ENCODE results near the gene TPPP.
A peak's percentile ranks its signal among the peaks of the same experiment; 100 is the strongest.

The TPPP gene

DNA sequence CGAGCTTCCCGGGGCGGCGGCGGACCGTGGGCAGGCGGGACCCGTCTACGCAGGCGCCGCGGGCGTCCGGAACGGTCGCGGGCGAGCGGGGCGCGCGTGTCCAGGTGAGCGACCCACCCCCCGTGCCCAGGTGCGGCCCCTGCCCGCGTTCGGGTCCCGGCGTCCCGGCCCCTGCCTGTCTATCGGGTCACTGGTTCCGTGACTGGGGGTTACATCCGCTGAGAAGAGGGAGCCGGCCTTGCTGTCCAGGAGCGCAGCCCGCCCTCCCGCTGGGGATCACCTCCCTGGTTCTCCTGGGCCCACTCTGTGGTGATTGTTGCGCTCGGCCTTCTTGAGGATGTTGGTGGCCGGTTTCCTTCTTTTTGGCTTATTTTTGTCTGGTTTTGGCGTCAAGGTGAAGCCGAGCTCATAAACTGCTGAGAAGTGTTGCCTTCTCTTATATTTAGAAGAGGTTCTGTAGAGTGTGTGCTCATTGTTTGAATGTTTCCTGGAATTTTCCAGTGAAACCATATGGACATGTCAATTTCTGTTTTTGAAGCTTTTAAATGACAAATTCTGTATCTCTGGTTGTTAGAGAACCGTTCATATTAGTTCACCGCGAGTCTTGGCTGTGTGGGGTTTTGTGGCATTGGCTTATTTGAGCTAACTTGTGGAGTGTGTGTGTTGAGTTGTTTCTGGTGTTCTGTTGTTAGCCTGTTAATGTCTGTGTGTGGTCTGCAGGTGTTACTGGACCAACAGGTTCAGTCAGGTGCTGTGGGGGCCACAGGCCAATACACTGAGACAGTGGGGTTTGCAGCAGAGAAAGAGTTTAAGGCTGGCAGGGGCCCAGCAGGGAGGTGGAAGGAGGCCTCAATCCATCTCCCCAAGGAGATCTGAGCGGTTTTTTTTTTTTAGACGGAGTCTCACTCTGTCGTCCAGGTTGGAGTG is 80.4 kb downstream of the TPPP start:
- H3K4me3 ChIP-seq, result peak overlapping the region; percentile 63 to 99 (median 94)
- H3K27ac ChIP-seq, result peak overlapping the region in 19 of 21 experiments; percentile 6 to 87 (median 72)

GRCh38 chr5:611731-612486 is 81.2 kb downstream of the TPPP start, which contains the start of gene CEP72:
TSS of gene CEP72 (plus strand) at chr5:612340. CDS start at chr5:612362, 22 bp downstream.
- Histone ChIP-seq H3K4me3 (peak within 1 kb of the TSS; percentile 63 to 99 (median 94)), H3K27ac (peak within 1 kb of the TSS in 20 of 21 experiments; percentile 28 to 87 (median 77))

DNA sequence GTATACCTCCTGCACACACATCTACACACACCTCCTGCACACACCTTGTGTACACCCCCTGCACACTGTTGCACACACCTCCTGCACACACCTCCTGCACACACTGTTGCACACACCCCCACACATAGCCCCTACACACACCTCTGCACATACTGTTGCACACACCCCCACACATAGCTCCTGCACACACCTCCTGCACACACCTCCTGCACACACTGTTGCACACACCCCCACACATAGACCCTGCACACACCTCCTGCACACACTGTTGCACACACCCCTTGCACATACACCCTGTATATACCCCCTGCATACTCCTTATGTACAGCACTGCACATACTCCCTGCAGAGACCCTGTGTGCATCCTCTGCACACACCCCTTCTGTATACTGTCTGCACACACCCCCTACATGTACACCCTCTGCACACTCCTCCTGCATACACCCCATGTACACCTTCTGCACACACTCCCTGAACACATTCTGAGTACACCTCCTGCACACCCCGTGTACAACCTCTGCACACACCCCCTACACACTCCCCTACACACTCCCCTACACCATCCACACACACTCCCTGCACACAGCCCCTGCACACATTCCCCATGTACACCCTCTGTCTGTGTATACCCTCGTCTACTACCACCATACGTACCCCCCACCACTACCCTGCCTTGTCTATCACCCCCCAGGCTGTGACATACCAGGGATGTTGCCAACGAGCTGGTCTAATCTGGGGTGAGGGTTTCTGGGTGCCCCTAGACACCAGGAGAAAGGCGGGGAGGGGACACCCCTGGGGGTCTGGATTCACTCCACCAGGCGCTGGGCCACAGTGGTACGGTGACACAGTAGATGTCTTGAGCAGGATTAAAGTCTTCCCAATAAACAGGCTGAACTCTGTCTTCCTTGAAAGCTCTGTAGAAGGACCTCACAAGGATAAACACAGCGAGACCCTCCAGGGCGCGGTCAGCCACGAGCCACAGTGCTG is 82.1 kb downstream of the TPPP start:
- H3K27ac ChIP-seq, result peak overlapping the region in 12 of 21 experiments; percentile 65 to 87 (median 77)
- H3K4me3 ChIP-seq, result peak overlapping the region; percentile 63 to 99 (median 94)

DNA sequence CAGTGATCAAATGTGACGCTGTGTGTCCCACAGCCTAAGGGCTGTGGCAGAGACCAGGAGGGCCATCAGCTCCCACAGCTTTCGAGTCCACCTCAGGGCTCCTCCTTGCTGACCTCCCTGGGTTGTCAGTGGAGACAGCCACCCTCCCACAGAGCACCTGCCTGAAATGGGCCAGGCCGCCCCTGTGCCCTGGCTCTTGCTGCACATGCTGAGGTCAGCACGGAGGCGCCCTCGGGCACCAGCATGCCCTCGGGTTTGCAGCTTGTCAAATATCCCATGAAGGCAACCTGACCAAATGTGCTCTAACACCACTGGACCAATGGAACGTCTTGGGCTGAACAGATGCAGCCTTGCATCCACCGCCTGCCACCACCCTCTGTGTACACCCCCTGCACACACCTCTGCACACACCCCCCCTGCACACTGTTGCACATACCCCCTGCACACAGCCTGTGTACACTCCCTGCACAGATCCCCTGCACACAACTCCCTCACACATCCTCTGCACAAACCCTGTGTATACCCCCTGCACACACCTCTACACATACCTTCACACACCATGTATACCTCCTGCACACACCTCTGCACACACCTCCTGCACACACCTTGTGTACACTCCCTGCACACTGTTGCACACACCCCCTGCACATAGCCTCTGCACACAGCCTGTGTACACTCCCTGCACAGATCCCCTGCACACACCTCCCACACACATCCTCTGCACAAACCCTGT is 83.0 kb downstream of the TPPP start:
- Histone ChIP-seq H3K27ac (no peak overlapping the region), H3K4me3 (no peak overlapping the region)
